ENCODE measurements around the gene LRMDA. TPM values are rescaled to one million over a fixed set of nuclear protein-coding genes. Genes with fewer than 3 reads are reported as not detected.

Gene LRMDA
- total RNA-seq, 4 donors from 2014 or later = 0.88 to 14.1 (median 5.1) TPM; not detected in 1

DNA sequence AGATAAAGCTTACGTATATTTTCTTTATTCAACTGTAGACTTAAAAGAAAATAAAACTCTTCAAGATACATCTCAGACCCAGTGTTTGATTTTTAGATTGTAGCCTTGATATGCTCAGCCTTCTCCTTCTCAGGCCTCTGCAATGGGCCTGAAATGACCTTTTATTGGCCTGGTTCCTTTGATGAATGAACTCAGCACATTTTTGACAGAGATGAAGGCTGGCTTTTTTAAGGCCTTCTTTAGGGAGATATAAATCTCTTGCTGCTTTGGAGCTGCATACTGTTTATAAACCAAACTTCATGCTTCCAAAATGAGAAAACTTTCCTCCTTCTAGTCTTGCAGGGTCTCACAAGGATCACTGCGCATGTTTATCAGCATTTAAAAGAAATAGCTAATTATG is 1049.8 kb downstream of the LRMDA start:
- TF ChIP-seq CTCF (IDR thresholded peaks at IDR 0.05) = no peak
- TF ChIP-seq POLR2A (IDR thresholded peaks at IDR 0.05) = no peak

DNA sequence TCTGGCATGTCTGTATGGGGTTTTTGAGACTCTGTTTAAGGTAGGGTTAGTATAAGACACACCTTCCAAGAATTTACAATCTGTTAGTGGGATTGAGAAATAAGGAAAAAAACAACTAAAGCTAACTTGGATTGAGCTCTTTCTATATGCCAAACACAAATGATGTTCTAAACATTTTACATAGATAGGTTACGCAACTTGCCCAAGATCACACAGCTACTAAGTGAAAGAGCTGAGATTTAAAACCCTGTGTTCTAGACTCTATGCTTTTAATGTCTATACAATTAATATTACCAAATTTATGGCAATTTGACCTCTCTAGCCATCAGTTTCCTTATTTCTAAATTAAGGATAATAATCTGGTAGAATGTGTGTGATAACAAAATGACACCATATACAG is 1056.2 kb downstream of the LRMDA start:
- peaks cover 0 to 6% (median 0%) of the 10 kb centered on the region in 3 donors for H3K9me3 ChIP-seq
- no peaks in the 10 kb centered on the region for H3K36me3 ChIP-seq
- TF ChIP-seq POLR2A (IDR thresholded peaks at IDR 0.05) (no peak), CTCF (IDR thresholded peaks at IDR 0.05) (no peak)
- DNase-seq = no peak
- no peaks in the 10 kb centered on the region for H3K27me3 ChIP-seq
- no peak overlapping the region for H3K4me3 ChIP-seq
- WGBS, 2 donors = 88 to 96% methylated on average over 1 of the region's 1 CpG
- intact Hi-C loops (cut with DNase I) = no loop called here
- no peaks in the 10 kb centered on the region for H3K4me1 ChIP-seq
- no peak overlapping the region for H3K27ac ChIP-seq

More for the DNA sequence above, 1049.8 kb downstream of the LRMDA start:
- H3K36me3 ChIP-seq = no peaks in the 10 kb centered on the region
- intact Hi-C loops (cut with DNase I) = no loop called here
- no peaks in the 10 kb centered on the region for H3K4me1 ChIP-seq
- no peaks in the 10 kb centered on the region for H3K27me3 ChIP-seq
- no peak for DNase-seq
- WGBS, 2 donors = 79 to 92% methylated on average over 2 of the region's 2 CpGs
- H3K9me3 ChIP-seq = no peaks in the 10 kb centered on the region
- no peak overlapping the region for H3K4me3 ChIP-seq
- H3K27ac ChIP-seq = no peak overlapping the region

GRCh38 chr10:76488602-76489001 is 1057.2 kb downstream of the LRMDA start:
- intact Hi-C loops (cut with DNase I) = no loop called here
- Histone ChIP-seq H3K27ac (no peak overlapping the region), H3K36me3 (no peaks in the 10 kb centered on the region), H3K9me3 (peaks cover 0 to 6% (median 0%) of the 10 kb centered on the region in 3 donors), H3K4me3 (no peak overlapping the region), H3K27me3 (no peaks in the 10 kb centered on the region), H3K4me1 (no peaks in the 10 kb centered on the region)
- 83 to 91% methylated on average over 1 of the region's 1 CpG for WGBS, 2 donors
- no peak for TF ChIP-seq CTCF (IDR thresholded peaks at IDR 0.05)
- TF ChIP-seq POLR2A (IDR thresholded peaks at IDR 0.05) = no peak
- no peak for DNase-seq

DNA sequence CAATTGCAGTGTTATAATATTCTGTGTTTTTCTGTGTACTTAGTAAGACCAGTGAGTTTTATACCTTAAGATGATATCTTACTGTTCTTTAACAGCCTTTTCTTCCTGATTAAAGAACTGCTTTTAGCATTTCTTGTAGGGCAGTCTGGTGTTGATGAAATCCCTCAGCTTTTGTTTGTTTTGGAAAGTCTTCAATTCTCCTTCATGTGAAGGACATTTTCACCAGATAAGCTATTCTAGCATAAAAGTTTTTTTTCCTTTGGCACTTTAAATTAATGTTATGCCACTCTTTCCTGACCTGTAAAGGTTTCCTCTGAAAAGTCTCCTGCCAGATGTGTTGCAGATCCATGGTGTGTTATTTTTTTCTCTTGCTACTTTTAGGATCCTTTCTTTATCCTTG is 1059.8 kb downstream of the LRMDA start:
- Histone ChIP-seq H3K4me1 (no peaks in the 10 kb centered on the region), H3K4me3 (no peak overlapping the region), H3K27ac (no peak overlapping the region), H3K9me3 (peaks cover 0 to 6% (median 0%) of the 10 kb centered on the region in 3 donors), H3K27me3 (no peaks in the 10 kb centered on the region), H3K36me3 (no peaks in the 10 kb centered on the region)
- no peak for TF ChIP-seq POLR2A (IDR thresholded peaks at IDR 0.05)
- DNase-seq = no peak
- intact Hi-C loops (cut with DNase I) = no loop called here

GRCh38 chr10:76492026-76492425 is 1060.6 kb downstream of the LRMDA start:
- no peaks in the 10 kb centered on the region for H3K36me3 ChIP-seq
- no peak for DNase-seq
- H3K4me3 ChIP-seq = no peak overlapping the region
- no peak overlapping the region for H3K27ac ChIP-seq
- TF ChIP-seq POLR2A (IDR thresholded peaks at IDR 0.05) (no peak), CTCF (IDR thresholded peaks at IDR 0.05) (no peak)
- peaks cover 0 to 6% (median 0%) of the 10 kb centered on the region in 3 donors for H3K9me3 ChIP-seq
- no peaks in the 10 kb centered on the region for H3K4me1 ChIP-seq
- WGBS, 2 donors = 36 to 46% methylated on average over 3 of the region's 3 CpGs
- intact Hi-C loops (cut with DNase I) = no loop called here
- no peaks in the 10 kb centered on the region for H3K27me3 ChIP-seq
